Cardiac ventricle fibroblast (primary cell): ENCODE data around the gene DEFB121. TPM values are rescaled to one million over a fixed set of nuclear protein-coding genes. Genes with fewer than 3 reads are reported as not detected.

Experiments used
- total RNA-seq: library from RNA; depleted of rRNA; stranded (reverse); fragments of >200 nt; gene quantifications from 2 replicates; pipeline ENCODE4 v1.2.3, GENCODE V29; 2015

DEFB121 gene
- not detected in 2 replicates for total RNA-seq

DNA sequence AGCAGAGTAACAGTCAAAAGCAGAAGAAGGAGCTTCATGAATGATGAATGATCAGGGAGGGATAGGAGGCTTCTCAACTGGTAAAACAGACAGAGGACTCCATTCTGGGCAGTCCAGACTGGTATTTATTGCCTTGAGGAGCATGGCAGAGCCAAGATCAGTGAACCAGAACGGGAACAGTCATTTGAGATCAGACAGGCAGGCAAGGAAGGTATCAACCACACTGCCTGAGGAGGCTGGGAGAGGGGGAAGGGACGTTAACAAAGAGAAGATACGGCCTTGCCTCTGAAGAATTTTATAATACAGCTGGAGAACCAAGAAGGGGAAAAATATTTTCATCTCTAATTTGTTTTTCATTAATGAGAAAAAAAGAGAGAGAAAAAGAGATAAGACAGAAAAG, at the start of gene DEFB121:
DEFB121 (minus strand) TSS at position 101 of the 400 bp plus-strand sequence; CDS start at position 38, 63 bp downstream.

DNA sequence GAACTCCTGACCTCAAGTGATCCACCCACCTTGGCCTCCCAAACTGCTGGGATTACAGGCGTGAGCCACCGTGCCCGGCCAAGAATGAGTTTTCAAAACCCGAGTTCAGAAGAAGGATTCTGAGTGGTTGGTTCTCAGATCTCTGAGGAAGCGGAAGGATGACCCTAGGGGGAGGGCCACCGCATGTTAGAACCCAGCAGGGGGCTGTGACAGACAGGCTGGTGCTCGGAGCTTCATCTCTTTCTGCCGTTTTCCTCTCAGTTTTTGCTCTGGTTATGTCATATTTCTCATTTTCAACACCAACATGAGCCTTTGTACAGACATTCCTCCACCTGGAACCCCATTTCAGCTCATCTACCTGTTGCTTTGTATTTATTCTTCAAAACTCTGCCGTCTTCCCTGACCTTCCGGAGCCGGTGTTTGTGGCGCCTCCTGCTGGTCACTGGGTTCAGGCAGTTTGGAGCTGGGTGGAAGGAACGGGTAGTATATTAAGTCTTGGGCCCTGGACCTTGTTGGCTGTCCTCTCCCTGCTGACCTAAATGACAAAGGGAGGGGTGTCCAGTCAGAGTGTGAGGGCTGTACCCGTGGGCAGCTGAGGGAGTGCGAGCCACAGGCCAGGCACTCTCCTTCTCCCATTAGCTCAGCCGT, 34.1 kb upstream of the DEFB121 start, which contains the start of gene DEFB123:
DEFB123 (plus strand) TSS at position 621 of the 648 bp plus-strand sequence. CDS start 67 bp downstream, outside the sequence.

GRCh38 chr20:31390490-31390889, 15.5 kb downstream of the DEFB121 start, which contains the start of gene DEFB119:
Gene DEFB119, minus strand, starts transcription at chr20:31390590. Its CDS starts 107 bp downstream, at chr20:31390483.

GRCh38 chr20:31368301-31368700, 37.7 kb downstream of the DEFB121 start, which contains the start of gene DEFB118:
Gene DEFB118, plus strand, starts transcription at chr20:31368601. Its CDS starts 50 bp downstream, at chr20:31368651.

Other genes starting within 250 kb of the DEFB121 start
- not detected in 2 replicates for gene DEFB115, start 148.6 kb downstream of the DEFB121 start, total RNA-seq
- not detected in 2 replicates for gene DEFB116, start 97.6 kb downstream of the DEFB121 start, total RNA-seq
- gene DEFB118, start 37.6 kb downstream of the DEFB121 start, total RNA-seq, result not detected in 2 replicates
- gene DEFB119, start 15.6 kb downstream of the DEFB121 start, total RNA-seq, result not detected in 2 replicates
- gene DEFB123, start 34.4 kb upstream of the DEFB121 start, total RNA-seq, result not detected in 2 replicates
- gene DEFB124, start 68.9 kb upstream of the DEFB121 start, total RNA-seq, result not detected in 2 replicates
- 0.44 and 1.2 TPM in 2 replicates for gene REM1, start 69.1 kb upstream of the DEFB121 start, total RNA-seq
- gene HM13, start 108.2 kb upstream of the DEFB121 start, total RNA-seq, result 126 and 143 TPM in 2 replicates
- 277 and 305 TPM in 2 replicates for gene ID1, start 199.1 kb upstream of the DEFB121 start, total RNA-seq
- not detected in 2 replicates for gene COX4I2, start 231.7 kb upstream of the DEFB121 start, total RNA-seq